Putamen (tissue), 1 donor: ENCODE data around the gene ZNF185.
"Not testable (repeated sequence)": the region's sequence is repeated elsewhere in the genome, so short reads cannot be mapped to it uniquely, and the experiment has no call there.

Experiments used
- DNase-seq: peaks from one replicate; pipeline ENCODE4 v3.0.0-alpha.2; 2016; ENCODE audit warnings: low spot score

Gene ZNF185

GRCh38 chrX:152895724-152896420, 2.0 kb upstream of the ZNF185 start:
- DNase-seq = no peak

GRCh38 chrX:152896450-152896849, 1.4 kb upstream of the ZNF185 start:
- DNase-seq = no peak

GRCh38 chrX:152898442-152898841, 575 bp downstream of the ZNF185 start:
- DNase-seq = no peak

GRCh38 chrX:152899111-152899873, 1.4 kb downstream of the ZNF185 start:
- DNase-seq = no peak

- no peak for DNase-seq
Measured at GRCh38 chrX:152899874-152900719, 2.2 kb downstream of the ZNF185 start.

- DNase-seq = no peak
Measured at GRCh38 chrX:152900937-152901445, 3.1 kb downstream of the ZNF185 start.

GRCh38 chrX:152901816-152902501, 4.1 kb downstream of the ZNF185 start:
- no peak for DNase-seq

GRCh38 chrX:152902502-152902820, 4.6 kb downstream of the ZNF185 start:
- no peak for DNase-seq

GRCh38 chrX:152903589-152903988, 5.7 kb downstream of the ZNF185 start:
- DNase-seq = no peak

GRCh38 chrX:152904151-152905080, 6.5 kb downstream of the ZNF185 start:
- DNase-seq = no peak

GRCh38 chrX:152905081-152905420, 7.2 kb downstream of the ZNF185 start:
- no peak for DNase-seq

- DNase-seq = no peak
Measured at GRCh38 chrX:152907084-152907651, 9.3 kb downstream of the ZNF185 start.

- no peak for DNase-seq
Measured at GRCh38 chrX:152908486-152908885, 10.6 kb downstream of the ZNF185 start.

GRCh38 chrX:152910018-152910417, 12.2 kb downstream of the ZNF185 start:
- not testable (repeated sequence) for DNase-seq

GRCh38 chrX:152912106-152912505, 14.2 kb downstream of the ZNF185 start:
- no peak for DNase-seq

GRCh38 chrX:152912641-152913040, 14.8 kb downstream of the ZNF185 start:
- no peak for DNase-seq

- DNase-seq = no peak
Measured at GRCh38 chrX:152913346-152913745, 15.5 kb downstream of the ZNF185 start.

GRCh38 chrX:152913910-152914309, 16.0 kb downstream of the ZNF185 start:
- DNase-seq = no peak

- no peak for DNase-seq
Measured at GRCh38 chrX:152915541-152916241, 17.8 kb downstream of the ZNF185 start.
